ENCODE measurements around the gene FAM53A.
A peak's percentile ranks its signal among the peaks of the same experiment; 100 is the strongest.

Gene FAM53A

GRCh38 chr4:1715002-1715758 is 31.1 kb upstream of the FAM53A start:
- TF ChIP-seq CTCF (IDR thresholded peaks at IDR 0.05; ENCODE audit: low read depth, low read length), result no peak
- H3K4me3 ChIP-seq (ENCODE audit: low read depth, low read length), result no peak overlapping the region

DNA sequence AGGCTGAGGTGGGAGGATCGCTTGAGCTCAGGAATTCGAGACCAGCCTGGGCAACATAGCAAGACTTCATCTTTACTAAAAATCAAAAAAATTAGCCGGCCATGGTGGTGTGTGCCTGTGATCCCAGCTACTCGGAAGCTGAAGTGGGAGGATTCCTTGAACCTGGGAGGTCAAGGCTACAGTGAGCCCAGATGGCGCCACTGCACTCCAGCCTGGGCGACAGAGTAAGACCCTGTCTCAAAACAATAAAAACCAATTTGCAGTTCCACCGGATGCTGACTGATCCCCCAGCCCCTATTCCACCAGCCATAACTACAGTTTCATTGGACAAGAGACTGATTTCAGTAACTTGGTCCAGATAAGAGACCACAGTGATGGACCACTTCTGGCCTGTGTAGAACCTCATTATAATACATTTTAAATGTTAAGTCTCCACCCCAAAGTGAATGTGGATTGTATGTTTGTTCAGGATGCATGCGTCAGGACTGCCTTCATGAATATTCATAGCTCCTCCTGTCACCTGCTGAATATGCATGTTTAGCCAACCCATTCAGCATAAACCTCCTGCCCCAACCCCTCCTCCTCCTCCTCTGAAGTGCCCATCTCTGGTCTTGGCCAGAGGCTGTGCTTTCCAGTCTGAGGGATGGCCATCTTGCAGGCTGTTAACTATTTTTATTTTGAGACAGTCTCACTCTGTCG is 30.3 kb upstream of the FAM53A start:
- no peak overlapping the region for H3K4me3 ChIP-seq (ENCODE audit: low read depth, low read length)
- TF ChIP-seq CTCF (IDR thresholded peaks at IDR 0.05; ENCODE audit: low read depth, low read length), result no peak

DNA sequence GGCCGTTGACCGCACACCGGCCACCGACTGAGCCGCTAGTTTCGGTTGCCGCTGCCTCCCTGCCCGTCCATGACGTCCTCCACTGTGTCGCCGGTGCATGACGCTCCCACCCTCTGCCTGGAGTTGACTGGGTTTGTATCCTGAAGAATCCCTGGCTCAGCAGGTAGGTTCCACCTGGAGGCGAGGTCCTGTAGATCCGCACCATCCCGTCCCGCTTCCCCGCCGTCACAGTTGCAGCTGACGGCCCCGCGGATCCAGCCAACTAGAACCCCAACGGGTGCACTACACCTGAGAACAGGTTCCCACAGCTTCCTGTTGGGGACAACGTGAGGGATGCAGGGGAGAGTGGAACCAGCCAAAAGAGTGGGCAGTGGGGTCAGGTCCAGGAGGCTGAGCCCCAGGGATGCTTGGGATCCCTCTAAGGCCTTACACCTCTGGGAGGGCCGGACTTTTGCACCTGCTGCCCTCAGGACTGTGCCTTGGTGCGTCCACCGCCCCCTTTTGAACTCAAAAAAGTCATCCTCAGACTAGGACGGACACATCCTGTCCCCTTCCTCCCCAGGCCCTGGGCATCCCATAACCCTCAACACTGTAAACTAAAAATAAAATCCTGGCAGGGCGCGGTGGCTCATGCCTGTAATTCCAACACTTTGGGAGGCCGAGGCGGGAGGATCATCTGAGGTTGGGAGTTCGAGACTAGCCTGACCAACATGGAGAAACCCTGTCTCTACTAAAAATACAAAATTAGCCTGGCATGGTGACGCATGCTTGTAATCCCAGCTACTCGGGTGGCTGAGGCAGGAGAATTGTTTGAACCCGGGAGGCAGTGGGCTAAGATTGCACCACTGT is 29.1 kb upstream of the FAM53A start:
- no peak for TF ChIP-seq CTCF (IDR thresholded peaks at IDR 0.05; ENCODE audit: low read depth, low read length)
- peak overlapping the region; percentile 87 for H3K4me3 ChIP-seq (ENCODE audit: low read depth, low read length)

DNA sequence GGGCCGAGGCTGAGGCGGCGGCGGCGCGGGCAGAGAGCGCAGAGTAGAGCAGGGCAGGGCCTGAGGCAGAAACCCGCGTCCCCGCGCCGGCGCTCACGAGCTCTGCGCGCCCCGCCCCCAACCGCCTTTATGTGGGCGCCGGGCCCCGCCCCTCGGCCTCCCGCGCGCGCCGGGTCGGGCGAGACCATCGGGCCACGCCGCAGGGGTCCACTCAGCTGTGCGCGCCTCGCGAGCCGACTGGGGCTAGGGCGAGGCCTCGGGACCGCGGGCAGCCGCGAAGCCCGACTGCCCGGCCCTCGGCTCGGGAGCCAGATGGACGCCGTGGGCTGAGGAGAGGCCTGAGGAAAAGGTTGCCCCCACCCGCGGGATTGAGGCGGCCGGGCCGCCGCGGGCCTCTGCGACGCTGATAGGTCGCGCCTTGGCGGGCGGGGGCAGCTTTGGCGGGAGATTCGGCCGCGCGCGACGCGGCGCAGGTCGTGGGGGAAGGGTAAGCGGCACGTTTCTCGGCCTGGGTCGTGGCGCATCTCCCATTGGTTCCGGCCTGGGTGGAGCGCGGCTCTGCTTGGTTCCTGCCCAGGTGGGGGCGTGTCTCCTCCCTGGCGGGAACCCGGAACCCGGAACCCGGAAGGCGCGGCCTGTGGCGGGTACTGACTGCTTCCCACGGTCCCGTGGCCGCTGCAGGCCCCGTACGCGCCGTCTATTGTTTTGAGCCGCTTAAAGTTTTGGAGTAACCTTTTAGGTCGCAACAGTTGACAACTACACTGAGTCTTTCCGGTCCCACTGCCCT is 28.3 kb upstream of the FAM53A start, which contains the start of gene SLBP:
Gene SLBP, minus strand, starts transcription at position 104 of the 787 bp plus-strand sequence. CDS start 131 bp downstream, outside the sequence.
- no peak for TF ChIP-seq CTCF (IDR thresholded peaks at IDR 0.05; ENCODE audit: low read depth, low read length)
- H3K4me3 ChIP-seq (ENCODE audit: low read depth, low read length), result peak within 1 kb of the TSS; percentile 87

- TF ChIP-seq CTCF (IDR thresholded peaks at IDR 0.05; ENCODE audit: low read depth, low read length), result no peak
- H3K4me3 ChIP-seq (ENCODE audit: low read depth, low read length), result peak overlapping the region; percentile 87
Measured at GRCh38 chr4:1711571-1712215, 27.6 kb upstream of the FAM53A start.

- TF ChIP-seq CTCF (IDR thresholded peaks at IDR 0.05; ENCODE audit: low read depth, low read length), result no peak
- peak overlapping the region; percentile 87 for H3K4me3 ChIP-seq (ENCODE audit: low read depth, low read length)
Measured at GRCh38 chr4:1711055-1711570, 27.0 kb upstream of the FAM53A start.
